Gastrocnemius medialis (tissue), 4 donors: ENCODE results near the gene NUDT13.

ENCODE experiments used
- POLR2A ChIP-seq, 2 donors: fragments of 450-650 bp; IDR thresholded peaks; one replicate each; pipeline ENCODE4 v1.6.1; 2017; ENCODE audit warnings: antibody characterized with exemption in 2 of 2, mild to moderate bottlenecking in 2 of 2, moderate library complexity in 2 of 2
- TF ChIP-seq, protein P1 (sequence below), 5 experiments: fragments of 450-650 bp in 3 of 5; fragments of 200-600 bp in 2 of 5; sonication (generic) in 2 of 5; IDR thresholded peaks in 4 of 5; conservative IDR thresholded peaks in 1 of 5; 1 replicate in 4 of 5; 2 replicates in 1 of 5; pipeline ENCODE4 v1.5.1; 2016 to 2019; ENCODE audit warnings: antibody characterized with exemption in 5 of 5, mild to moderate bottlenecking in 3 of 5, moderate library complexity in 3 of 5

DNA sequence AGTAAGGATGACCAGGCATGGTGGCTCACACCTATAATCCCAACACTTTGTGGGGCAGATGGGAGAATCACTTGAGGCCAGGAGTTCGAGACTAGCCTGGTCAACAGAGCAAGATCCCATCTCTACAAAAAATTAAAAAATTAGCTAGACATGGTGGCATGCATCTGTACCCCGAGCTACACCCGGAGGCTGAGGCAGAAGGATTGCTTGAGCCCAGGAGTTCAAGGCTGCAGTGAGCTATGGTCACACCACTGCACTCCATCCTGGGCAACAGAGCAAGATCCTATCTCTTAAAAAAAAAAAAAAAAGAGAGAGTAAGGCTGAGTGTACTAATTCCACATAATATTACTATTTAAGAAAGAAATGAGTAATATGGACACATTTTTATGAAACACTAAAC, 17.4 kb upstream of the NUDT13 start:
- no peak for TF ChIP-seq POLR2A (IDR thresholded peaks at IDR 0.05)
- TF ChIP-seq, protein P1, sequence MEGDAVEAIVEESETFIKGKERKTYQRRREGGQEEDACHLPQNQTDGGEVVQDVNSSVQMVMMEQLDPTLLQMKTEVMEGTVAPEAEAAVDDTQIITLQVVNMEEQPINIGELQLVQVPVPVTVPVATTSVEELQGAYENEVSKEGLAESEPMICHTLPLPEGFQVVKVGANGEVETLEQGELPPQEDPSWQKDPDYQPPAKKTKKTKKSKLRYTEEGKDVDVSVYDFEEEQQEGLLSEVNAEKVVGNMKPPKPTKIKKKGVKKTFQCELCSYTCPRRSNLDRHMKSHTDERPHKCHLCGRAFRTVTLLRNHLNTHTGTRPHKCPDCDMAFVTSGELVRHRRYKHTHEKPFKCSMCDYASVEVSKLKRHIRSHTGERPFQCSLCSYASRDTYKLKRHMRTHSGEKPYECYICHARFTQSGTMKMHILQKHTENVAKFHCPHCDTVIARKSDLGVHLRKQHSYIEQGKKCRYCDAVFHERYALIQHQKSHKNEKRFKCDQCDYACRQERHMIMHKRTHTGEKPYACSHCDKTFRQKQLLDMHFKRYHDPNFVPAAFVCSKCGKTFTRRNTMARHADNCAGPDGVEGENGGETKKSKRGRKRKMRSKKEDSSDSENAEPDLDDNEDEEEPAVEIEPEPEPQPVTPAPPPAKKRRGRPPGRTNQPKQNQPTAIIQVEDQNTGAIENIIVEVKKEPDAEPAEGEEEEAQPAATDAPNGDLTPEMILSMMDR (IDR thresholded peaks at IDR 0.05 in 4 of 5, conservative IDR thresholded peaks at IDR 0.05 in 1 of 5), result no peak
